Mucosa of rectum (tissue), 2 donors: ENCODE measurements around the gene CHFR.
A peak's percentile ranks its signal among the peaks of the same experiment; 100 is the strongest.

Experiments
- H3K27ac ChIP-seq, 2 donors: one replicate each; pipeline ENCODE4 v1.7.0; 2013; ENCODE audit warnings: inconsistent platforms in 2 of 2, low read depth in 2 of 2, low read length in 2 of 2
- H3K27me3 ChIP-seq, 2 donors: one replicate each; pipeline ENCODE4 v1.7.0; 2013; ENCODE audit warnings: low read length in 2 of 2; ENCODE audit not compliant: control insufficient read depth in 2 of 2, insufficient read depth in 2 of 2
- H3K36me3 ChIP-seq, 2 donors: one replicate each; pipeline ENCODE4 v1.7.0; 2013; ENCODE audit warnings: low read length in 2 of 2; ENCODE audit not compliant: control insufficient read depth in 2 of 2, insufficient read depth in 2 of 2
- H3K4me1 ChIP-seq, 2 donors: one replicate each; pipeline ENCODE4 v1.7.0; 2013; ENCODE audit warnings: low read length in 2 of 2, mild to moderate bottlenecking in 1 of 2; ENCODE audit not compliant: control insufficient read depth in 2 of 2, insufficient read depth in 2 of 2
- H3K4me3 ChIP-seq, 2 donors: one replicate each; pipeline ENCODE4 v1.7.0; 2013; ENCODE audit warnings: low read length in 2 of 2
- H3K9ac ChIP-seq, 2 donors: one replicate each; pipeline ENCODE4 v1.7.0; 2013; ENCODE audit warnings: low read length in 2 of 2, low read depth in 1 of 2, mild to moderate bottlenecking in 1 of 2
- H3K9me3 ChIP-seq, 2 donors: one replicate each; pipeline ENCODE4 v1.7.0; 2013; ENCODE audit warnings: low read length in 2 of 2; ENCODE audit not compliant: control insufficient read depth in 2 of 2
- donor health status: healthy.
- donor health status: Normal muscosa, but diverticular disease.

CHFR gene

GRCh38 chr12:132834181-132834711 lies 53.2 kb downstream of the CHFR start:
- H3K9ac ChIP-seq = no peak overlapping the region
- peaks cover 4 to 12% of the 10 kb centered on the region in 2 donors for H3K36me3 ChIP-seq
- H3K4me1 ChIP-seq = peaks cover 4 to 13% of the 10 kb centered on the region in 2 donors
- H3K27me3 ChIP-seq = no peaks in the 10 kb centered on the region
- no peak overlapping the region for H3K4me3 ChIP-seq
- no peaks in the 10 kb centered on the region for H3K9me3 ChIP-seq
- H3K27ac ChIP-seq = peak overlapping the region in 1 of 2 donors; percentile 23

- H3K4me1 ChIP-seq = peaks cover 2 to 5% of the 10 kb centered on the region in 2 donors
- H3K9me3 ChIP-seq = no peaks in the 10 kb centered on the region
- no peak overlapping the region for H3K27ac ChIP-seq
- H3K36me3 ChIP-seq = peaks cover 0 to 12% of the 10 kb centered on the region in 2 donors
- no peaks in the 10 kb centered on the region for H3K27me3 ChIP-seq
- H3K9ac ChIP-seq = no peak overlapping the region
- no peak overlapping the region for H3K4me3 ChIP-seq
These were observed 54.1 kb downstream of the CHFR start for GRCh38 chr12:132833341-132833740.

- no peaks in the 10 kb centered on the region for H3K27me3 ChIP-seq
- no peak overlapping the region for H3K9ac ChIP-seq
- no peak overlapping the region for H3K4me3 ChIP-seq
- peaks cover 13% of the 10 kb centered on the region in 2 donors for H3K4me1 ChIP-seq
- no peak overlapping the region for H3K27ac ChIP-seq
- peaks cover 2 to 8% of the 10 kb centered on the region in 2 donors for H3K36me3 ChIP-seq
- no peaks in the 10 kb centered on the region for H3K9me3 ChIP-seq
These were observed 55.6 kb downstream of the CHFR start for GRCh38 chr12:132831771-132832170.

GRCh38 chr12:132828706-132829534 lies 58.5 kb downstream of the CHFR start, which contains the start of gene GOLGA3:
Gene GOLGA3 (minus strand): TSS chr12:132828869. CDS start chr12:132822128, 6,741 bp downstream.
- Histone ChIP-seq H3K4me1 (peaks cover 17 to 29% of the 10 kb centered on the region in 2 donors), H3K4me3 (peak within 1 kb of the TSS; percentile 87 to 91), H3K27ac (peak within 1 kb of the TSS; percentile 98), H3K27me3 (no peaks in the 10 kb centered on the region), H3K36me3 (peaks cover 24 to 30% of the 10 kb centered on the region in 2 donors), H3K9me3 (no peaks in the 10 kb centered on the region), H3K9ac (peak within 1 kb of the TSS; percentile 90 to 94)

GRCh38 chr12:132827763-132828703 lies 59.4 kb downstream of the CHFR start:
- Histone ChIP-seq H3K9me3 (no peaks in the 10 kb centered on the region), H3K4me3 (peak overlapping the region; percentile 87 to 91), H3K9ac (peak overlapping the region; percentile 90 to 93), H3K27ac (peak overlapping the region; percentile 98), H3K4me1 (peaks cover 17 to 31% of the 10 kb centered on the region in 2 donors), H3K36me3 (peaks cover 26 to 29% of the 10 kb centered on the region in 2 donors), H3K27me3 (no peaks in the 10 kb centered on the region)

- Histone ChIP-seq H3K36me3 (peaks cover 29 to 35% of the 10 kb centered on the region in 2 donors), H3K4me3 (no peak overlapping the region), H3K9ac (no peak overlapping the region)
These were observed 61.5 kb downstream of the CHFR start for GRCh38 chr12:132825861-132826260.

GRCh38 chr12:132825089-132825488 lies 62.3 kb downstream of the CHFR start:
- no peak overlapping the region for H3K4me3 ChIP-seq
- H3K27ac ChIP-seq = peak overlapping the region in 1 of 2 donors; percentile 46
- no peak overlapping the region for H3K9ac ChIP-seq
- H3K9me3 ChIP-seq = no peaks in the 10 kb centered on the region
- H3K27me3 ChIP-seq = no peaks in the 10 kb centered on the region
- peaks cover 18 to 36% of the 10 kb centered on the region in 2 donors for H3K4me1 ChIP-seq
- peaks cover 34 to 41% of the 10 kb centered on the region in 2 donors for H3K36me3 ChIP-seq

More at GRCh38 chr12:132825861-132826260, 61.5 kb downstream of the CHFR start:
- Histone ChIP-seq H3K9me3 (no peaks in the 10 kb centered on the region), H3K27ac (no peak overlapping the region), H3K4me1 (peaks cover 17 to 31% of the 10 kb centered on the region in 2 donors), H3K27me3 (no peaks in the 10 kb centered on the region)

GRCh38 chr12:132824053-132824452 lies 63.4 kb downstream of the CHFR start:
- Histone ChIP-seq H3K27ac (peak overlapping the region; percentile 38 to 54), H3K9me3 (no peaks in the 10 kb centered on the region), H3K36me3 (peaks cover 35 to 48% of the 10 kb centered on the region in 2 donors), H3K4me1 (peaks cover 20 to 36% of the 10 kb centered on the region in 2 donors), H3K4me3 (no peak overlapping the region), H3K9ac (no peak overlapping the region), H3K27me3 (no peaks in the 10 kb centered on the region)

- Histone ChIP-seq H3K36me3 (peaks cover 43 to 60% of the 10 kb centered on the region in 2 donors), H3K27me3 (no peaks in the 10 kb centered on the region), H3K4me1 (peaks cover 3 to 5% of the 10 kb centered on the region in 2 donors), H3K9ac (no peak overlapping the region), H3K27ac (no peak overlapping the region), H3K4me3 (no peak overlapping the region), H3K9me3 (no peaks in the 10 kb centered on the region)
These were observed 68.8 kb downstream of the CHFR start for GRCh38 chr12:132818562-132818961.
